ENCODE data around the gene CAPN11.

The CAPN11 gene

GRCh38 chr6:44147256-44147655 lies 11.4 kb upstream of the CAPN11 start:
- H3K27ac ChIP-seq (ENCODE audit: low read length) = no peak overlapping the region
- H3K36me3 ChIP-seq (ENCODE audit: control insufficient read depth in 1 of 2, insufficient read depth in 2 of 2, low read length in 2 of 2) = peaks cover 35 to 64% of the 10 kb centered on the region in 2 donors
- H3K9me3 ChIP-seq (ENCODE audit: control insufficient read depth in 1 of 2, low read length in 2 of 2) = no peaks in the 10 kb centered on the region
- no peaks in the 10 kb centered on the region for H3K4me1 ChIP-seq (ENCODE audit: control insufficient read depth in 1 of 2, insufficient read depth in 2 of 2, low read length in 2 of 2)
- no peak overlapping the region for H3K4me3 ChIP-seq (ENCODE audit: low read depth in 1 of 2, low read length in 2 of 2)
- H3K27me3 ChIP-seq (ENCODE audit: low read depth, low read length) = no peaks in the 10 kb centered on the region

- no peaks in the 10 kb centered on the region for H3K4me1 ChIP-seq (ENCODE audit: control insufficient read depth in 1 of 2, insufficient read depth in 2 of 2, low read length in 2 of 2)
- no peaks in the 10 kb centered on the region for H3K27me3 ChIP-seq (ENCODE audit: low read depth, low read length)
- H3K36me3 ChIP-seq (ENCODE audit: control insufficient read depth in 1 of 2, insufficient read depth in 2 of 2, low read length in 2 of 2) = peaks cover 35 to 61% of the 10 kb centered on the region in 2 donors
- H3K27ac ChIP-seq (ENCODE audit: low read length) = no peak overlapping the region
- no peaks in the 10 kb centered on the region for H3K9me3 ChIP-seq (ENCODE audit: control insufficient read depth in 1 of 2, low read length in 2 of 2)
- no peak overlapping the region for H3K4me3 ChIP-seq (ENCODE audit: low read depth in 1 of 2, low read length in 2 of 2)
Measured at GRCh38 chr6:44148306-44148705, 10.3 kb upstream of the CAPN11 start.

GRCh38 chr6:44149369-44150012 lies 9.1 kb upstream of the CAPN11 start:
- H3K36me3 ChIP-seq (ENCODE audit: control insufficient read depth in 1 of 2, insufficient read depth in 2 of 2, low read length in 2 of 2) = peaks cover 38 to 55% of the 10 kb centered on the region in 2 donors
- no peaks in the 10 kb centered on the region for H3K9me3 ChIP-seq (ENCODE audit: control insufficient read depth in 1 of 2, low read length in 2 of 2)
- H3K4me3 ChIP-seq (ENCODE audit: low read depth in 1 of 2, low read length in 2 of 2) = no peak overlapping the region
- no peak overlapping the region for H3K27ac ChIP-seq (ENCODE audit: low read length)
- H3K27me3 ChIP-seq (ENCODE audit: low read depth, low read length) = no peaks in the 10 kb centered on the region
- H3K4me1 ChIP-seq (ENCODE audit: control insufficient read depth in 1 of 2, insufficient read depth in 2 of 2, low read length in 2 of 2) = no peaks in the 10 kb centered on the region

- peaks cover 38 to 53% of the 10 kb centered on the region in 2 donors for H3K36me3 ChIP-seq (ENCODE audit: control insufficient read depth in 1 of 2, insufficient read depth in 2 of 2, low read length in 2 of 2)
Measured at GRCh38 chr6:44150317-44150917, 8.2 kb upstream of the CAPN11 start.

GRCh38 chr6:44151348-44152108 lies 7.1 kb upstream of the CAPN11 start:
- no peak overlapping the region for H3K4me3 ChIP-seq (ENCODE audit: low read depth in 1 of 2, low read length in 2 of 2)
- no peaks in the 10 kb centered on the region for H3K9me3 ChIP-seq (ENCODE audit: control insufficient read depth in 1 of 2, low read length in 2 of 2)
- no peak overlapping the region for H3K27ac ChIP-seq (ENCODE audit: low read length)
- peaks cover 31 to 42% of the 10 kb centered on the region in 2 donors for H3K36me3 ChIP-seq (ENCODE audit: control insufficient read depth in 1 of 2, insufficient read depth in 2 of 2, low read length in 2 of 2)
- no peaks in the 10 kb centered on the region for H3K4me1 ChIP-seq (ENCODE audit: control insufficient read depth in 1 of 2, insufficient read depth in 2 of 2, low read length in 2 of 2)
- H3K27me3 ChIP-seq (ENCODE audit: low read depth, low read length) = no peaks in the 10 kb centered on the region

More at GRCh38 chr6:44150317-44150917, 8.2 kb upstream of the CAPN11 start:
- H3K9me3 ChIP-seq (ENCODE audit: control insufficient read depth in 1 of 2, low read length in 2 of 2) = no peaks in the 10 kb centered on the region
- H3K4me3 ChIP-seq (ENCODE audit: low read depth in 1 of 2, low read length in 2 of 2) = no peak overlapping the region
- H3K27ac ChIP-seq (ENCODE audit: low read length) = no peak overlapping the region
- H3K4me1 ChIP-seq (ENCODE audit: control insufficient read depth in 1 of 2, insufficient read depth in 2 of 2, low read length in 2 of 2) = no peaks in the 10 kb centered on the region
- H3K27me3 ChIP-seq (ENCODE audit: low read depth, low read length) = no peaks in the 10 kb centered on the region

- no peaks in the 10 kb centered on the region for H3K27me3 ChIP-seq (ENCODE audit: low read depth, low read length)
- H3K4me1 ChIP-seq (ENCODE audit: control insufficient read depth in 1 of 2, insufficient read depth in 2 of 2, low read length in 2 of 2) = no peaks in the 10 kb centered on the region
- H3K27ac ChIP-seq (ENCODE audit: low read length) = no peak overlapping the region
- no peak overlapping the region for H3K4me3 ChIP-seq (ENCODE audit: low read depth in 1 of 2, low read length in 2 of 2)
- peaks cover 30 to 37% of the 10 kb centered on the region in 2 donors for H3K36me3 ChIP-seq (ENCODE audit: control insufficient read depth in 1 of 2, insufficient read depth in 2 of 2, low read length in 2 of 2)
- no peaks in the 10 kb centered on the region for H3K9me3 ChIP-seq (ENCODE audit: control insufficient read depth in 1 of 2, low read length in 2 of 2)
Measured at GRCh38 chr6:44152109-44152461, 6.5 kb upstream of the CAPN11 start.

- Histone ChIP-seq H3K4me3 (ENCODE audit: low read depth in 1 of 2, low read length in 2 of 2) (no peak overlapping the region), H3K36me3 (ENCODE audit: control insufficient read depth in 1 of 2, insufficient read depth in 2 of 2, low read length in 2 of 2) (peaks cover 25 to 32% of the 10 kb centered on the region in 2 donors), H3K4me1 (ENCODE audit: control insufficient read depth in 1 of 2, insufficient read depth in 2 of 2, low read length in 2 of 2) (no peaks in the 10 kb centered on the region), H3K9me3 (ENCODE audit: control insufficient read depth in 1 of 2, low read length in 2 of 2) (no peaks in the 10 kb centered on the region), H3K27ac (ENCODE audit: low read length) (no peak overlapping the region), H3K27me3 (ENCODE audit: low read depth, low read length) (no peaks in the 10 kb centered on the region)
Measured at GRCh38 chr6:44152533-44152932, 6.1 kb upstream of the CAPN11 start.

GRCh38 chr6:44154067-44154466 lies 4.6 kb upstream of the CAPN11 start:
- Histone ChIP-seq H3K9me3 (ENCODE audit: control insufficient read depth in 1 of 2, low read length in 2 of 2) (no peaks in the 10 kb centered on the region), H3K36me3 (ENCODE audit: control insufficient read depth in 1 of 2, insufficient read depth in 2 of 2, low read length in 2 of 2) (peaks cover 15 to 18% of the 10 kb centered on the region in 2 donors), H3K4me1 (ENCODE audit: control insufficient read depth in 1 of 2, insufficient read depth in 2 of 2, low read length in 2 of 2) (no peaks in the 10 kb centered on the region), H3K4me3 (ENCODE audit: low read depth in 1 of 2, low read length in 2 of 2) (no peak overlapping the region), H3K27ac (ENCODE audit: low read length) (no peak overlapping the region), H3K27me3 (ENCODE audit: low read depth, low read length) (no peaks in the 10 kb centered on the region)

- H3K4me3 ChIP-seq (ENCODE audit: low read depth in 1 of 2, low read length in 2 of 2) = no peak overlapping the region
- H3K4me1 ChIP-seq (ENCODE audit: control insufficient read depth in 1 of 2, insufficient read depth in 2 of 2, low read length in 2 of 2) = no peaks in the 10 kb centered on the region
- no peak overlapping the region for H3K27ac ChIP-seq (ENCODE audit: low read length)
- H3K9me3 ChIP-seq (ENCODE audit: control insufficient read depth in 1 of 2, low read length in 2 of 2) = no peaks in the 10 kb centered on the region
- peaks cover 3 to 4% of the 10 kb centered on the region in 2 donors for H3K36me3 ChIP-seq (ENCODE audit: control insufficient read depth in 1 of 2, insufficient read depth in 2 of 2, low read length in 2 of 2)
- no peaks in the 10 kb centered on the region for H3K27me3 ChIP-seq (ENCODE audit: low read depth, low read length)
Measured at GRCh38 chr6:44156494-44157151, 2.0 kb upstream of the CAPN11 start.

- no peak overlapping the region for H3K4me3 ChIP-seq (ENCODE audit: low read depth in 1 of 2, low read length in 2 of 2)
- peaks cover 3 to 4% of the 10 kb centered on the region in 2 donors for H3K36me3 ChIP-seq (ENCODE audit: control insufficient read depth in 1 of 2, insufficient read depth in 2 of 2, low read length in 2 of 2)
- no peaks in the 10 kb centered on the region for H3K27me3 ChIP-seq (ENCODE audit: low read depth, low read length)
- H3K9me3 ChIP-seq (ENCODE audit: control insufficient read depth in 1 of 2, low read length in 2 of 2) = no peaks in the 10 kb centered on the region
- H3K4me1 ChIP-seq (ENCODE audit: control insufficient read depth in 1 of 2, insufficient read depth in 2 of 2, low read length in 2 of 2) = no peaks in the 10 kb centered on the region
- H3K27ac ChIP-seq (ENCODE audit: low read length) = no peak overlapping the region
Measured at GRCh38 chr6:44157152-44157521, 1.5 kb upstream of the CAPN11 start.

- H3K9me3 ChIP-seq (ENCODE audit: control insufficient read depth in 1 of 2, low read length in 2 of 2) = no peaks in the 10 kb centered on the region
- H3K4me1 ChIP-seq (ENCODE audit: control insufficient read depth in 1 of 2, insufficient read depth in 2 of 2, low read length in 2 of 2) = no peaks in the 10 kb centered on the region
- no peaks in the 10 kb centered on the region for H3K36me3 ChIP-seq (ENCODE audit: control insufficient read depth in 1 of 2, insufficient read depth in 2 of 2, low read length in 2 of 2)
- H3K27ac ChIP-seq (ENCODE audit: low read length) = no peak overlapping the region
- H3K4me3 ChIP-seq (ENCODE audit: low read depth in 1 of 2, low read length in 2 of 2) = no peak overlapping the region
- H3K27me3 ChIP-seq (ENCODE audit: low read depth, low read length) = no peaks in the 10 kb centered on the region
Measured at GRCh38 chr6:44161997-44162338, 3.3 kb downstream of the CAPN11 start.
